ENCODE results near the gene PGS1. TPM values are rescaled to one million over a fixed set of nuclear protein-coding genes. Genes with fewer than 3 reads are reported as not detected.

Gene PGS1
- total and polyA plus RNA-seq, 2 donors from 2014 or later = 15.6 to 65.4 TPM

- Histone ChIP-seq H3K4me3 (ENCODE audit: low read length in 3 of 3) (no peak overlapping the region), H3K9me3 (ENCODE audit: control insufficient read depth in 2 of 3, insufficient read depth in 1 of 3, low read length in 3 of 3) (no peaks in the 10 kb centered on the region), H3K27ac (ENCODE audit: low read depth in 2 of 2, low read length in 2 of 2) (no peak overlapping the region), H3K27me3 (ENCODE audit: control insufficient read depth, insufficient read depth, low read length) (no peaks in the 10 kb centered on the region), H3K4me1 (ENCODE audit: control insufficient read depth in 2 of 3, insufficient read depth in 2 of 3, low read depth in 1 of 3, low read length in 3 of 3) (peaks cover 0 to 2% (median 0%) of the 10 kb centered on the region in 3 donors), H3K9ac (ENCODE audit: low read length in 3 of 3) (no peak overlapping the region), H3K36me3 (ENCODE audit: control insufficient read depth in 2 of 3, insufficient read depth in 3 of 3, low read length in 3 of 3) (no peaks in the 10 kb centered on the region)
- TF ChIP-seq CTCF (IDR thresholded peaks at IDR 0.05; ENCODE audit: borderline replicate concordance, extremely low read depth, insufficient read depth) = no peak
- DNase-seq (no peak), FAIRE-seq (no peak)
- intact Hi-C loops (cut with DNase I) = no loop called here
Measured at GRCh38 chr17:78446833-78447232, 68.4 kb downstream of the PGS1 start.

- no peak for TF ChIP-seq CTCF (IDR thresholded peaks at IDR 0.05; ENCODE audit: borderline replicate concordance, extremely low read depth, insufficient read depth)
- Histone ChIP-seq H3K9me3 (ENCODE audit: control insufficient read depth in 2 of 3, insufficient read depth in 1 of 3, low read length in 3 of 3) (no peaks in the 10 kb centered on the region), H3K4me1 (ENCODE audit: control insufficient read depth in 2 of 3, insufficient read depth in 2 of 3, low read depth in 1 of 3, low read length in 3 of 3) (no peaks in the 10 kb centered on the region), H3K4me3 (ENCODE audit: low read length in 3 of 3) (no peak overlapping the region), H3K9ac (ENCODE audit: low read length in 3 of 3) (no peak overlapping the region), H3K27me3 (ENCODE audit: control insufficient read depth, insufficient read depth, low read length) (no peaks in the 10 kb centered on the region), H3K27ac (ENCODE audit: low read depth in 2 of 2, low read length in 2 of 2) (no peak overlapping the region), H3K36me3 (ENCODE audit: control insufficient read depth in 2 of 3, insufficient read depth in 3 of 3, low read length in 3 of 3) (no peaks in the 10 kb centered on the region)
- intact Hi-C loops (cut with DNase I) = no loop called here
- DNase-seq (no peak), FAIRE-seq (no peak)
Measured at GRCh38 chr17:78448356-78448993, 70.0 kb downstream of the PGS1 start.

GRCh38 chr17:78449983-78450595, 71.6 kb downstream of the PGS1 start:
- no peaks in the 10 kb centered on the region for H3K9me3 ChIP-seq (ENCODE audit: control insufficient read depth in 2 of 3, insufficient read depth in 1 of 3, low read length in 3 of 3)
- no peak overlapping the region for H3K4me3 ChIP-seq (ENCODE audit: low read length in 3 of 3)
- no peaks in the 10 kb centered on the region for H3K4me1 ChIP-seq (ENCODE audit: control insufficient read depth in 2 of 3, insufficient read depth in 2 of 3, low read depth in 1 of 3, low read length in 3 of 3)
- H3K36me3 ChIP-seq (ENCODE audit: control insufficient read depth in 2 of 3, insufficient read depth in 3 of 3, low read length in 3 of 3) = no peaks in the 10 kb centered on the region
- DNase-seq (no peak), FAIRE-seq (no peak)
- H3K9ac ChIP-seq (ENCODE audit: low read length in 3 of 3) = no peak overlapping the region
- TF ChIP-seq CTCF (IDR thresholded peaks at IDR 0.05; ENCODE audit: borderline replicate concordance, extremely low read depth, insufficient read depth) = no peak
- H3K27me3 ChIP-seq (ENCODE audit: control insufficient read depth, insufficient read depth, low read length) = no peaks in the 10 kb centered on the region
- intact Hi-C loops (cut with DNase I) = no loop called here
- no peak overlapping the region for H3K27ac ChIP-seq (ENCODE audit: low read depth in 2 of 2, low read length in 2 of 2)

All from kidney (tissue), 14 donors.